Right lobe of liver (tissue), 6 donors: ENCODE results near the gene CAPN10. TPM values are rescaled to one million over a fixed set of nuclear protein-coding genes. Genes with fewer than 3 reads are reported as not detected.

ENCODE experiments used
- ATAC-seq, 4 donors: fragments of 200-7000 bp; cut with Tn5 transposase; one replicate each; pipeline ENCODE4 v1.9.1; 2020; ENCODE audit warnings: mild to moderate bottlenecking in 4 of 4, moderate library complexity in 4 of 4
- DNase-seq, 3 donors: peaks; one replicate each; pipeline ENCODE4 v3.0.0-alpha.2; 2020
- H3K27ac ChIP-seq, 3 donors: fragments of 200-600 bp; one replicate each; pipeline ENCODE4 v1.8.0; 2022
- H3K27me3 ChIP-seq, 2 donors: fragments of 200-600 bp; one replicate each; pipeline ENCODE4 v1.8.0; 2022
- H3K36me3 ChIP-seq, 4 donors: fragments of 200-600 bp; sonication (generic) in 1 of 4; one replicate each; pipeline versions ENCODE4 v1.5.1 to v1.8.0; 2017 to 2022; ENCODE audit warnings: control low read depth in 1 of 4
- H3K4me1 ChIP-seq, 4 donors: fragments of 200-600 bp; sonication (generic) in 1 of 4; one replicate each; pipeline versions ENCODE4 v1.5.1 to v1.8.0; 2017 to 2022; ENCODE audit warnings: control low read depth in 1 of 4
- H3K4me3 ChIP-seq, 3 donors: fragments of 200-600 bp; one replicate each; pipeline ENCODE4 v1.8.0; 2022
- H3K9me3 ChIP-seq, 4 donors: fragments of 200-600 bp; sonication (generic) in 1 of 4; one replicate each; pipeline versions ENCODE4 v1.5.1 to v1.8.0; 2017 to 2022; ENCODE audit warnings: control low read depth in 1 of 4
- CTCF ChIP-seq, 4 donors: fragments of 200-600 bp in 3 of 4; fragments of 450-650 bp in 1 of 4; IDR thresholded peaks; one replicate each; pipeline versions ENCODE4 v1.5.1 to v1.8.0; 2016 to 2022; ENCODE audit warnings: antibody characterized with exemption in 4 of 4, mild to moderate bottlenecking in 2 of 4
- POLR2A ChIP-seq: fragments of 450-650 bp; IDR thresholded peaks from one replicate; pipeline ENCODE4 v1.6.1; 2017; ENCODE audit warnings: antibody characterized with exemption, mild to moderate bottlenecking
- WGBS: methylation state at CpG from one replicate; pipeline ENCODE4 v1.1.6; 2018; ENCODE audit warnings: low coverage, low lambda C conversion rate; ENCODE audit not compliant: insufficient coverage; ENCODE audit errors: missing lambda C conversion rate; 5-methylcytosine and 5-hydroxymethylcytosine counted together
- intact Hi-C, 2 donors: fragments of 100-400 bp; cut with DNase I; formaldehyde crosslinking; loops; one replicate each; pipeline versions ENCODE4 v1.11.2 to v1.14.1; 2022
- total RNA-seq, 6 experiments: library from RNA; depleted of rRNA in 2 of 6; stranded (reverse); fragments of >200 nt in 2 of 6; fragmentation: NEBNext Ultra II Directional in 3 of 6; extraction: Animal tissue kit (Norgen Biotek cat#: 25700) in 3 of 6; gene quantifications; one replicate each; pipeline versions ENCODE4 v1.1.0 to v1.2.4, GENCODE V29; 2016 to 2023
- donor health status: DM: no; HTN: yes; CAD: no.
- donor health status: DM: no; HTN: no; CAD: no.
- donor health status: DM: no; HTN: no; CAD: no.
- donor health status: DM: no; HTN: yes; CAD: no.
- donor health status: DM: no; HTN: yes; CAD: no.

Gene CAPN10
- total RNA-seq, 6 experiments from 2014 or later: 7.2 to 13.8 (median 9.1) TPM

GRCh38 chr2:240624950-240625621 lies 38.6 kb downstream of the CAPN10 start, which contains the start of gene GPR35:
TSS of gene GPR35 (plus strand) at chr2:240625480. CDS start at chr2:240629953, 4,473 bp downstream.
- Histone ChIP-seq H3K27me3 (no peaks in the 10 kb centered on the region), H3K36me3 (no peaks in the 10 kb centered on the region), H3K27ac (no peak within 1 kb of the TSS), H3K9me3 (no peaks in the 10 kb centered on the region), H3K4me1 (no peaks in the 10 kb centered on the region), H3K4me3 (no peak within 1 kb of the TSS)
- peak; percentile 33 to 47 (median 44) for ATAC-seq
- TF ChIP-seq POLR2A (no peak), CTCF (IDR thresholded peaks at IDR 0.05) (no peak)
- peak; percentile 47 to 60 (median 55) for DNase-seq
- intact Hi-C loops: no loop called here
- 38% methylated on average over 3 of the region's 23 CpGs for WGBS

DNA sequence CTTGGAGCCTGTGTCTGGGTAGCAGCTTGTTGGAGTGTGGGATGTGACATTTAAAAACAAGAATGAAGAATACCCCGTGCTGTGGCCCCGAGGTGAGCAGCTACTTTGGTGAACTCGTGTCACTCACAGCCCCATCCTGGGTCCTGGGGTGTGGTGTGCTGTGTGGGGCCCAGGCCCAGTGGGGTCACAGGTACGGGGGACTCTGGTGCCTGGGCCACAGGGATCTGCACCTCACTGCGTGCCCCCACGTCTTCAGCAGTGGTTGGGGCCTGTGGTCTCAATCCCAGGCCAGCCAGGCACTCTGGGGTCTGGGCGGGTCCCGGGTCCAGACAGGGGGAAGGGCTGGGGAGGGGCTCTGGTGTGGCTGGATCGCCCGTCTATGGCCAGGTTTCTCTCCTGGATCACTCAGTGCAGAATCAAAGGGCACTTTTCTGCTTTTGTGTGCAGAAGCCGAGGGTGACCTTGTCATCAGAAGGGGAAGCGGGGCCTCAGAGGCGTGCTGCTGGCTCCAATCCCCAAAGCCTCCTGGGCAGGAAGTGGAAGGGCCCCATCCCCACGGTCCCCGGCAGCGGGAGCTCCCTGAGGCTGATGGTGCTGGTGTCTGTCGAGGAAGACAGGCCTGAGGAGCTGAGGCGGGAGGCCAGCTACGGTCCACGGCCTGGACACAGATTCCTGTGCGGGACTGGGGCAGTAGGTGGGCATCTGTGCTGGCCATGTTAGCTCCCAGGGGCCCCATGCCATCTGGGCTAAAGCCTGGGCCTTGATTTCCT lies 40.2 kb downstream of the CAPN10 start:
- peak; percentile 42 to 55 (median 45) for DNase-seq
- Histone ChIP-seq H3K27me3 (no peaks in the 10 kb centered on the region), H3K27ac (no peak overlapping the region)

DNA sequence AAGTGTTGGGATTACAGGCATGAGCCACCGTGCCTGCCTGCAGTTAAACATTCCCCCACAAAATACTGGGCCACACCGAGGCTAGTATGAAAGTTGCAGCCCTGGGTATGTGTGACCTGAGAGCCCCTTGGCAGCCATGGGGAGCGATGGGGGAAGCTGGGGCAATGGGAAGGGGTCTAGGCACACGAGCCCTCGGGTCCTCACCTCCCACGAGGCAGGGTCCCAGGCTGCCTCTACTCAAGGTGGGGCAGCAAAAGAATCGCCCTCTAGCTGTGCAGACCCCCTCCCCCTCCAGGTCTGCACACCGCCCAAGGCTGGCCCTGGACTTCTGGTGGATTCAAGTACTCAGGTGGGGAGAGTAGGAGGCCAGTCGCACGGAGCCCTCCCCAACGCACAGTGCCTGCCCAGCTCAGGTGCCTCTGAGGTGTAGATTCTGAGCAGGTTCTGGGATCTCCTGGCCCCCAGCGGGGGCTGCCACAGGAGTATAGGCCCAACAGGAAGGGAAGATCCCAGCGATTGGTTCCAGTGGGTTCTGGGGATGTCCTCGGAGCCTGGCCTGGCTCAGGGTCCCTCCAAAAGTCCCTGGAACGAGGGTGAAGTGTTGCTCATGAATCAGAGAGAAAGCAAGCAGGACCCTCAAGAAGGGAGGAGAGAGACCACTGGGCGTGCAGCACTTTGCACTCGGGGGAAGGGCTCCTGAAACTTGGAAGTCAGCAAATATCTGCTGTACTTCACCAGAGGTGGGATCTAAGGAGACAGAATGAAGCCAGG lies 41.4 kb downstream of the CAPN10 start:
- Histone ChIP-seq H3K4me3 (no peak overlapping the region), H3K4me1 (no peaks in the 10 kb centered on the region), H3K27ac (no peak overlapping the region), H3K36me3 (no peaks in the 10 kb centered on the region), H3K9me3 (no peaks in the 10 kb centered on the region), H3K27me3 (no peaks in the 10 kb centered on the region)
- WGBS: 70% methylated on average over 5 of the region's 17 CpGs
- ATAC-seq (no peak), DNase-seq (peak in 2 of 3 donors; percentile 29 to 31)
- intact Hi-C loops: no loop called here
- TF ChIP-seq POLR2A (no peak), CTCF (IDR thresholded peaks at IDR 0.05) (no peak)

More for the DNA sequence above, 40.2 kb downstream of the CAPN10 start:
- TF ChIP-seq POLR2A: no peak
- no peak for TF ChIP-seq CTCF (IDR thresholded peaks at IDR 0.05)
- Histone ChIP-seq H3K4me3 (no peak overlapping the region), H3K36me3 (no peaks in the 10 kb centered on the region), H3K9me3 (no peaks in the 10 kb centered on the region), H3K4me1 (no peaks in the 10 kb centered on the region)
- peak in 2 of 4 donors; percentile 29 to 40 for ATAC-seq
- 25% methylated on average over 12 of the region's 21 CpGs for WGBS
- intact Hi-C loops: no loop called here

- Histone ChIP-seq H3K4me3 (no peak overlapping the region), H3K4me1 (no peaks in the 10 kb centered on the region), H3K27me3 (no peaks in the 10 kb centered on the region), H3K27ac (no peak overlapping the region), H3K36me3 (no peaks in the 10 kb centered on the region), H3K9me3 (no peaks in the 10 kb centered on the region)
- intact Hi-C loops: no loop called here
- TF ChIP-seq CTCF (IDR thresholded peaks at IDR 0.05): no peak
- TF ChIP-seq POLR2A: no peak
- ATAC-seq (no peak), DNase-seq (peak in 1 of 3 donors; percentile 45)
- no CpG with 5 or more reads among the region's 7 CpGs for WGBS
Measured at GRCh38 chr2:240628507-240628807, 41.9 kb downstream of the CAPN10 start.
